Ecto neural progenitor cell (in vitro differentiated cells): Measurements from ENCODE around the gene NAPG.
"Not testable (repeated sequence)": the region's sequence is repeated elsewhere in the genome, so short reads cannot be mapped to it uniquely, and the experiment has no call there.

Experiments used
- DNase-seq: peaks from one replicate; pipeline ENCODE4 v3.0.0-alpha.2; 2018; ENCODE audit warnings: low spot score

The NAPG gene

DNA sequence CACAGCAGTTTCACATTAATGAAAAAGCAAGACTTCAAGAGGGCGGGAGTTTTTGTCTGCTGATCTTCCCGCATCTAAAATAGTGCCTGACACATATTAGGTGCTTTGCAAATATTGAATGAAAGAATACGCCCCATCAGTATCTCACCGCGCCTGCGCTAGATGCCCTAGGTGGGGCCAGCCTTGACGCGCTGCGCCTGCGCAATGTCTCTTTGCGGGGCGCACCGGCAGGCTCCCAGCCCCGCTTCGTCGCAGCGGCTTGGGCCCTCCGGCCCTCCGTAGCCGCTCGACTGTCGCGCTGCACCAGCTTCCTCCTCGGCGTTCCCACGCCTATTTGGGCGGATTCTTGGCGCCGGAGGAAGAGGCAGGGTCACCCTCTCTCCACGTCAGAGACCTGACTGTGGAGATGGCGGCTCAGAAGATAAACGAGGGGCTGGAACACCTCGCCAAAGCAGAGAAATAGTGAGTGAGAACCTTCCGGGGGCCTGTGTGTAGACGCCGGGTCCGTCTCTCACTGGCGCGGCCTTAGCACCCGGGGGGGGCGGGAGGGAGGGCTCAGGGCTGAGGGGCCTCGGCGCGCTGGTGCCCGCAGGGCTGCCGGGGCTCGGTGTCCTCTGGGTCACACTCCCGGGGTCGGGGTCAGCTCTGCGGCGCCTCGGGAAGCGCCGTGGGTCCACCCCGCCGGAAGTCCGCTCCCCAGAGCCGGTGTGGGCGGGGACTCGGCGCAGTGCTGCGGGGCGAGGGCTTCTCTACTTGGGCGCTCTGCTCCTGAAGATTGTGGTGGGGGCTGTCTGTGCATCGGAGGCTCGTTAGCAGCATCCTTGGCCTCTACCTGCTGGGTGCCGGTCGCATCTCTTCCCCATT lies at the start of gene NAPG:
Gene NAPG (plus strand): TSS at position 331 of the 864 bp plus-strand sequence. CDS start 76 bp downstream, at position 407.
- DNase-seq = peak; percentile 94

- DNase-seq = no peak
Observed at GRCh38 chr18:10476338-10476791, 49.5 kb upstream of the NAPG start.

DNA sequence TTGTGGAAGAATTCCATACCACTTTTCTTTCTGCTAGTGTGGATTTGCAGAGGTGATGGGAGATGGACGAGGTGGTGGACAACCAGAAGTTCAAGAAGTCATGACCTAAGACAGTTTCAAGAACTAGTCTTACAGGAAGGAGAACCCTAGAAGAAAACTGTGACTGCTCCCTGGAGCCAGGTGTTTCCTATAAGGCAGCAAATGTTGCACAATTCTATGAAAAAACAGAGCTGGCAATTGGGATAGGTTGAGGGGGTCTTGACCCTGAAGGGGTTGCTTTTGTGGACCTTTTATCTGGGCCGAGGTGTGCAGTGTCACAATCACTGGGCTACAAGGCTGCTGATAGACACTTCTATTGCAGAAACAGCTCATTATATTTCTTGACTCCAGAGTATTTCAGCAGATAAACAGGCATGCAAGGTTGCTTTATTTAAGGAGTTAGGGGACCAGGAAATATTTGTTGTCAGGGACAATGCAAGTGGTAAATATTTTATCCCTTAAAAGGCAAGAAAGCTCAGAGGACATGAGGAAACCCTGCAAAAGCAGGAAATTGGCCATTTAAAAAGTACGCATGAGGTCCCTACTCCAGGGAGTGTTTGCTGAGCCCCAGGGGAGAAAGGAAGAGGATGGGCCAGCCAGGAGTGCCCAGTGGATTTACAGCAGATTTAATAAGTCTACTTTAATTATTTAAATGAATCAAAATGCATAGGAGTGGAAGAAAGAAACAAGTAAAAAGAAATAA lies 48.5 kb upstream of the NAPG start:
- no peak for DNase-seq

GRCh38 chr18:10477863-10478260 lies 48.0 kb upstream of the NAPG start:
- no peak for DNase-seq

GRCh38 chr18:10481831-10482230 lies 44.0 kb upstream of the NAPG start:
- no peak for DNase-seq

DNA sequence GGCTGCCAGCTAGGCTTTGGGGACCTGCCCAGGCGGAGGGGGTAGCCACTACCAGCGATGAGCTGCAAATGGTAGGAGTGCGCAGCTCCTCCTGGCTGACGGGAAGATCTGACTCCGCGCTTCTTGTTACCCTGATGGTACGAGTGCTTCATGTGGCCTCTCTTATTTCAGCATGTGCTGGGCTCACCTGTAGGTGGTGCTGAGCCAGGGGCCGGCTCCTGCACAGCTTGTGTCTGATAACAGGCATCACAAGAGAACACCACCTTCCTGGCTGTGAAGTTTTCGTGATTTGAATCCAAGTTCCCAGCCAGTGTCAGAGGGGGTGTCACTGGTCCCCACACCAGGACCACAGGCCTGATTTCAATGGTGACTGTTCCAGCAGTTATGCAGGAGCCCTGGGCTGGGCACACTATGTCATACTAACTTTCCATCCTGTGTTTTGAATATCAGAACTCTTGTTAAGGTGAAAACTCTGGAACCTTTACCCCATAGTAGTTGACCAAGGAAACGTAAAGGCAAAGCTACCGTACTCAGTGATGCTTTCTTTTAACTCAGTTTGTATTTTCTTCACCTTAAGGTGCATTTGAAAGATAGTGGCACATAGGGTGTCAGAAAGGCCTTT lies 43.4 kb upstream of the NAPG start:
- no peak for DNase-seq

DNA sequence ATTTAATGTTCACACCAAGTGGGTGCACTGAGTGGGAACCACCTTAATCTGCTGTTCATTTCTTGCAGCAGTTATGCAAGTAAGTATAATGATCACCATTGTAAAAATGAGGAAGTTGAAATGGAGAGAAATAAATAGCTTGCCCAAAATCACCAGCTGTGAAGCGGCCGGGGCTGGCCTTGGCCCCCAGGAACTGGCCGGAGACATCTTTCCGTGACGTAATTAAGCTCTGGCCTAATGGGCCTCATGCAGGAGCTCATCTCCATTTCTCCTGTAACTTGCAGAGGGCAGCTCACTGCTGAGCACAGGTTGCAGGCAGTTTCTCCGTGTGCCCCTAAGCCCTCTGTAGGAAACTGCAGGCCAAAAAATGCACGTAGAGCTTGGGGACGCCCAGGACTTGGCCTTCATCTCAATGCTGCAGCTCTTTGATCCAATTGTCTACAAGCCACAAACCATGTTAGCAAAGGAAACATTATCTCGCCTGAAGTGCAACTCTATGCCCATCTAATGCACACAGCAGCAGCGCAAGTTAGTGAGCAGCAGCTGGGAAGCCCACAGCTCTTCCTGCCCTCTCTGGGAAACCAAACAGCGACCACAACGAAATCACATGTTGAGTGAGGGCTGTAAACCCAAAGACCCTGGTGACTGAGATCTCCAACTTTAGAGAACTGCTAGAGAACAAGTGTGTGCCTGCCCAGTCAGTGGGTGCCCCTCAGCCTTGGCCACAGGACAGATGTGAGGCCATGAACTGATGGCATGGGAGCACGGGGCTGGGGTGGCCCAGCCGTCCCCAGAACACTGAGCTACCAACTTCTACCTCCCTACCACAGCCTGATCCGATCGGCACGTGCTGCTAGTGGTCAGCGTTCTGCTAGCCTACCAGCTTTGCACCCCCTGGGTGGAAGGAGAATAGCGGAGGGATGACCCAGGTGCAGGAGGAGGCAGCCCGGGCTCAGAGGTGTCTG lies 42.6 kb upstream of the NAPG start:
- DNase-seq = no peak

DNA sequence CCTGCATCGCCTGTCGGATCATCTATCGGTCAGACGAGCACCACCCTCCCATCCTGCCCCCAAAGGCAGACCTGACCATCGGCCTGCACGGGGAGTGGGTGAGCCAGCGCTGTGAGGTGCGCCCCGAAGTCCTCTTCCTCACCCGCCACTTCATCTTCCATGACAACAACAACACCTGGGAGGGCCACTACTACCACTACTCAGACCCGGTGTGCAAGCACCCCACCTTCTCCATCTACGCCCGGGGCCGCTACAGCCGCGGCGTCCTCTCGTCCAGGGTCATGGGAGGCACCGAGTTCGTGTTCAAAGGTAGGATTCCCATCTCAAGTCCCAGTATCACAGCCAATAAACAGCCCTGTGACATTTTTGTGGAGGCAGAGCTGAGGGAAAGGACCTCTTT lies 40.4 kb upstream of the NAPG start:
- no peak for DNase-seq

DNA sequence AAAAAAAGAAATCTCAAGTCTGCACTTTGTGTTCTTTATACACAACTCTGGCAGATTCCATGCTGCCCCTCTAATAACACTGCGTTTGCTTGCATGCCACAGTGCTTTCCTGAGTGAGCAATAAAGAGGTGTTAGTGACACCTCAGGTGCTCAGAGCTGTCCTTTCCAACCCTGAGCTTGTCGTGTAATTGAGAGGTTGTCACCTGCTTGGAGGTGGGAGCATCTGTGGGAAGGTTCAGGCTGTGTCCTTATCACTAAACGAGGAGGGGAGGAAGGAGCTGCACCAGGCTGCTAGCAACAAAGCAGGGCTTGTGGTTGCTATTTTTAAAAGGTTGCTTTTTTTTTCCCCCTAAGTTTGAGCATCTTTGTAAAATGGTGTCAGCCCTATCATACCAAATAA lies 39.5 kb upstream of the NAPG start:
- DNase-seq = no peak

GRCh38 chr18:10487154-10487553 lies 38.7 kb upstream of the NAPG start:
- no peak for DNase-seq

DNA sequence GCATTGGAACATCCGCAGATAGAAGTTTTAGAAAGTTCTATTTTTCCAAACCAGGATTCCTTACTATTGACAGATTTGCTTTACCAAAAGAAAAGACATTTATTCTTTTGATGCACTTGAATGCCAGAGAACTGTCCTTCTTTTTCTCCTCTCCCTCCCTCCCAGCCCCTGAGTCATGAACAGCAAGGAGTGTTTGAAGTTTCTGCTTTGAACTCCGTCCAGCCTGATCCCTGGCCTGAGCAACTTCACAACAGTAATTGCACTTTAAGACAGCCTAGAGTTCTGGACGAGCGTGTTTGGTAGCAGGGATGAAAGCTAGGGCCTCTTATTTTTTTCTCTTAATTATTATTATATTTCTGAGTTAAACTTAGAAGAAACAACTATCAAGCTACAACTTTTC lies 37.8 kb upstream of the NAPG start:
- DNase-seq = no peak

DNA sequence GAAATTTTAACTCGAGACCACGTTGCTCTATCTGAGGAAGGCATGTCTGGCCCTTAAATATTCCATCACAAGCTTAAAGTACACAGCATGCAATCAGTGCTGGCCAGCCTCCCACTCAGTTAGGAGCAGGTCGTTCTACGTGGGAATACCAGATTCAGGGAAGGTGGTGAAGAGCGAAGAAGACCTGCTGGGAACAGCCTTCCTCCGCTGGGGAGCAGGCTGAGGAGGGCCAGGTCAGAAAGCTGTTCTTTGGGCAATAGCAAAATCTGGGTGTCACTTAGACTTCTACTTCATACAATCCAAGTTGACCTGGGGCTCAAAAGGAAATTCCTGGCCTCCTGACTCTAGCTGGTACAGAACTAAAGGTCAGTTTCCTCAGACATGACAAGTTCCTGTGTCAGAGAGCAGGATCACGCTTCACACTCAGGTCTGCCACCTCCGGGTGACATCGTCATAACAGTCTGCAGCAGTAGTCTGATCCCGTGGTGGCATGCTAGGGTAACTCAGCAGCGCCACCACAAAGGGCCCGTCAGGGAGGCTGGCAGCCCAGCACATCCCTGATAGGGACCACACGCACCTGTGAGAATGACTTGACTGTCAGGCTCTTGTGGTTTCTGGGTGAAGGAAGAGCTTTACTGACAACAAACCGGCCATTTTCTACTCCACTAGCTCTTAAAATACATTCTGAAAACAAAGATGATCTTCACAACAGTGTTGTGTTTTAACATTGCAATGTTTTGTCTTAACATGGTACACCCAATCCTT lies 35.2 kb upstream of the NAPG start:
- peak; percentile 74 for DNase-seq

DNA sequence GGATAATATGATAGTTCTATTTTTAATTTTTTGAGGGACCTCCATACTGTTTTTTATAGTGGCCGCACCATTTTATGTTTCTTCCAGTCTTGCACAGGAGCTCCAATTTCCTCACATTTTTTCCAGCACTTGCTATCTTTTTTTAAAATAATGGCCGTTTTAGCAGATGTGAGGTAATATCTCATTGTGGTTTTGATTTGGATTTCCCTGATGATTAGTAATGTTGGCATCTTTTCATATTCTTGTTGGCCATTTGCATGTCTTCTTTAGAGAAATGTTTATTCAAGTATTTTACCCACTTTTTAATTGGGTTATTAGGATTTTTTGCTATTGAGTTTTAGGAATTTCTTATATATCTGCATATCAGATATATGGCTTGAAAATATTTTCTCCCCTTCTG lies 29.9 kb upstream of the NAPG start:
- DNase-seq = no peak

- DNase-seq = no peak
Observed at GRCh38 chr18:10497206-10497749, 28.5 kb upstream of the NAPG start.

DNA sequence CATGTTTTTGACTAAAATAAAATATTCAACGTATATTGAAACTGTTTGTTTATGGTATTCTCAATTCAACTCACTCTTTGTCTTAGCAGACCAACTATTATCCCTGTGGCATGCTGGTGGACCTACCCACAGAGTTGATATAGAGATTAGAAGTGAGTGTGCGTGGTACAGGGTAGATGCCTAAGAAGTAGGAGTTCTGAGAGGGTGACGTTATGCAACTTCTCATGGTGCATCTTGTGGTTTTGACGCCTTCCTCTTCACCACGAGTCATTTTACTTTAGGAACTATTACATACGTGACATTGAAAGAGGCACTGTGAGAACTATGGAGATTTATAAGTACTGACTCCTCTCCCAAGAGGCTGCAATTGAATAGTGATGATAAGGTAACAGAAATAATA lies 26.6 kb upstream of the NAPG start:
- DNase-seq = no peak

DNA sequence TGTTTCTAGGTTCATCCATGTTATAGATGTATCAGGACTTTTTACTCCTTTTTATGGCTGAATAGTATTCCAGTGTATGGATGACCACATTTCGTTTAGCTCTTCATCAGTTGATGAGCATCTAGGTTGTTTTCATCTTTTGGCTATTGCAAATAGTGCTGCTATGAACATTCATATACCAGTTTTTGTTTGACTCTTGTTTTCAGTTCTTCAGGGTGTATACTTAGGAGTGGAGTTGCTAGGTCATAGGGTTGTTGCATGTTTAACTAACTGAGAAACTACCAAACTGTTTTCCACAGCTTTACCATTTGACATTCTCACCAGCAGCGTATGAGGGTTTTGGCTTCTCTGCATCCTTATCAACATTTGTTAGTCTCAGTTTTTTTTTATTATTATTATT lies 25.8 kb upstream of the NAPG start:
- DNase-seq = no peak

- DNase-seq = no peak
Observed at GRCh38 chr18:10504723-10505122, 21.1 kb upstream of the NAPG start.

DNA sequence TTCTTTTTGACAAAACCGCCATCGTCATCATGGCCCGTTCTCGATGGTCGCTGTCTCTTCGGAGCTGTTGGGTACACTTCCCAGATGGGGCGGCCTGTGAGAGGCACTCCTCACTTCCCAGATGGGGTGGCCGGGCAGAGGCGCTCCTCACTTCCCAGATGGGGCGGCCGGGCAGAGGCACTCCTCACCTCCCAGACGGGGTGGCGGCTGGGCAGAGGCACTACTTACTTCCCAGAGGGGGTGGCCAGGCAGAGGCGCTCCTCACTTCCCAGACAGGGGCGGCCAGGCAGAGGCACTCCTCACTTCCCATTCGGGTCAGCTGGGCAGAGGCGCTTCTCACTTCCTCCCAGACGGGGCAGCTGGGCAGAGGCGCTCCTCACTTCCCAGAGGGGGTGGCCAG lies 19.9 kb upstream of the NAPG start:
- not testable (repeated sequence) for DNase-seq

DNA sequence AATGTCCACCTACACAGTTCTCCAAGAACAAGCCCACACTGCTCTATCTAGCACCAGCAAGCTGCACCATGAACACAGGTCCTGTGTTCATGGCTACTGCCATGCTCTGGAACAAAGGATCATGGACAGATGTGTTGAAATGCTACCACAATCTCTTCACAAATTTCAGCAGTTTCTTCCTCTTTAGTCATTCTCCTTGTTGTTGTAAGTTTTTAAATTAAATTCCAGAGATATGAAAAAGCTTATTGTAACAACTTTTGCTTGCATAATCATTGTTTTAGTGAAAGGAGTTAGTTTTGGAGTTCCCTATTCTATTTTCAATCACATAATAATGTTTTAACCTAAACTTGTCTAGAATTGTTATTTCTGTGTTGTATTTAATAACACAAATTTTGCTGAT lies 17.2 kb upstream of the NAPG start:
- no peak for DNase-seq

GRCh38 chr18:10511236-10511635 lies 14.6 kb upstream of the NAPG start:
- DNase-seq = no peak

DNA sequence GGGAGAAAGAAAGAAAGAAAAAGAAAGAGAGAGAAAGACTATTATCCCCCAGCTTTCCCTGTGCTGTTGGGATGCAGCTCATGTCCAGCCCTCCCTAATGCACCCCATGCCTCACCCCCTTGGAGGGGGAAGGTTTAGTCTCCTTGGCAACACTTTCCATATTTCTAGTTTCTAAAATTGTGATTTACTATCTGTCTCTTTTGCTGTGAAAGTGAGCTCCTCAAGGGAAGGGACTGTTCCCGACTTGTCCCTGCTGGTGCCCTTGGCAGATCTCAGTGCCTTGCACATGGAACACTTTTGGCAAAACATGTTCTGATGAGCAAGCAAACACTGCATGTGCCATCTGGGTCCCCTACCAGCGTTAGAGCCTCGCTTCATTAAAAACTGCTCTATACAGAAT lies 11.7 kb upstream of the NAPG start:
- no peak for DNase-seq
